WTC11 (cell line): ENCODE data around the gene RASSF4.

Experiments
- CREM ChIP-seq: sonication (generic); formaldehyde crosslinking; IDR thresholded peaks from 2 replicates; pipeline ENCODE4 v1.8.1; 2022; ENCODE audit warnings: mild to moderate bottlenecking, missing genetic modification reagents, moderate library complexity
- CTCF ChIP-seq: fragments of 200-600 bp; IDR thresholded peaks from 2 replicates; pipeline ENCODE4 v1.8.0; 2022; ENCODE audit warnings: antibody characterized with exemption
- E2F5 ChIP-seq: sonication (generic); formaldehyde crosslinking; IDR thresholded peaks from 2 replicates; pipeline ENCODE4 v1.8.1; 2022; ENCODE audit warnings: mild to moderate bottlenecking, moderate library complexity, missing genetic modification reagents
- EMX1 ChIP-seq: fragments of 250-450 bp; sonication (Bioruptor Pico); IDR thresholded peaks from 2 replicates; pipeline ENCODE4 v1.8.0; 2021; ENCODE audit warnings: mild to moderate bottlenecking
- NR3C1 ChIP-seq: sonication (generic); formaldehyde crosslinking; conservative IDR thresholded peaks from 2 replicates; pipeline ENCODE4 v1.8.1; 2023; ENCODE audit warnings: low read depth, mild to moderate bottlenecking, missing genetic modification reagents
- SMAD3 ChIP-seq: sonication (generic); formaldehyde crosslinking; IDR thresholded peaks from 2 replicates; pipeline ENCODE4 v1.8.0; 2022; ENCODE audit warnings: missing genetic modification reagents, mild to moderate bottlenecking, borderline replicate concordance
- USF2 ChIP-seq: sonication (generic); formaldehyde crosslinking; IDR thresholded peaks from 2 replicates; pipeline ENCODE4 v1.8.1; 2023; ENCODE audit warnings: mild to moderate bottlenecking, missing genetic modification reagents, moderate library complexity

GRCh38 chr10:44944354-44944753, 15.2 kb upstream of the RASSF4 start:
- no peak for TF ChIP-seq SMAD3 (CRISPR knock-in tag)
- no peak for TF ChIP-seq NR3C1 (CRISPR knock-in tag)
- TF ChIP-seq CTCF = no peak
- TF ChIP-seq USF2 (CRISPR knock-in tag) = no peak
- no peak for TF ChIP-seq E2F5 (CRISPR knock-in tag)
- no peak for TF ChIP-seq CREM
- no peak for TF ChIP-seq EMX1 (CRISPR knock-in tag)
